SH-SY5Y (cell line): ENCODE results near the gene ZNF280D.

Source experiments
- GATA2 ChIP-seq: IDR thresholded peaks from 2 replicates; pipeline ENCODE4 v1.6.1; 2011; ENCODE audit warnings: mild to moderate bottlenecking, low read depth, low read length
- GATA3 ChIP-seq: IDR thresholded peaks from 2 replicates; pipeline ENCODE4 v1.6.1; 2011; ENCODE audit warnings: low read depth, mild to moderate bottlenecking, low read length, moderate library complexity

GRCh38 chr15:56675930-56676329 lies 57.4 kb downstream of the ZNF280D start:
- TF ChIP-seq GATA3 (no peak), GATA2 (no peak)
